Retina (tissue), 1 donor: ENCODE results near the gene NEK5.
"Not testable (repeated sequence)": the region's sequence is repeated elsewhere in the genome, so short reads cannot be mapped to it uniquely, and the experiment has no call there.

Source experiments
- DNase-seq: peaks from one replicate; pipeline ENCODE4 v3.0.0-alpha.2; 2016

The NEK5 gene

DNA sequence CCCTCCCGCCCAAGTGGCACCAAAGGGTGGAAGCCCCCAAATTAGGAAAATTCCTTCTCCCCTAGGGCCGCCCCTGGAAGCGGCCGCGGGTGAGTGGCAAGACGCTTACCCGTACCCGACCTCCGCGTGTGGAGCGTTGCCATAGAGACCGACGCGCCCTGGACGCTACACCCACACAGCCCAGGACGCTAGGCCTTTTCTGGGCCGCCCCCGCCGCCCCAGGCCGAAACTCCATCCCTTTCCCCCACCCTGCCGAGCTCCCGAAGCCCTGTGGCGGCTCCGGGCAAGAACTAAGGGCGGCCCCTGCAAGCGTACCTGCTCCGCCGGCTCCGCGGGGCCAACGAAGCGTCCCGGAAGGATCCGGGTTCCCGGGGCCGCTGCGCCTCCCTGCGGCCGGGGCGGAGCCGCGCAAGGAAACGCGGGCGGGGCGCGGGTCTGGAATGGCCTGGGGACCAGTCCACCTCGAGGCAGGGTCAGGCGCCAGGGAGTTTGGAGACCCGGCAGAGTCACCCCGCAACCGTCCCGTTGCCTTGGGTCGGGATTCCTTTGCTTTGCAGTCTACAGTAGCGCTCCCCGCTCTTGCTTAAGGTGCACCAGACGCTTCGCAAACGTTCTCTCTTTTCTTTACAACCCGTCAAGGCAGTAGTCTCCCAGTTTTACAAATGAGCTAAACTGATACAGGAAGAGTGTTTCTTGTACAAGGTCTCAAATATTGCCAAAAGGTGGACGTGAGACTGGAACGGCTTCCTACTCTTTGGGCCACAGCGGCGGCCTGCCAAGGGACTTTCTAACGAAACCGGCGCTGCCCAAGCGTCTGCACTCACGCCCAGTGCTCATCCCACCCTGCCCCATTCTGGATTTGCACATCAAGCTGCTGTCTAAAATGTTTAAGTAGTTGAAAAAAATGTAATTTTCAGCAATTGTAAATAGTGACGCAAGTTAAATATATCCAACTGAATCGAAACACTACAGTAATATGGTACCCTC lies at the start of gene NEK5:
Gene NEK5, minus strand, starts transcription at position 360 of the 987 bp plus-strand sequence. CDS start 1,591 bp downstream, outside the sequence.
- peak; percentile 91 for DNase-seq

DNA sequence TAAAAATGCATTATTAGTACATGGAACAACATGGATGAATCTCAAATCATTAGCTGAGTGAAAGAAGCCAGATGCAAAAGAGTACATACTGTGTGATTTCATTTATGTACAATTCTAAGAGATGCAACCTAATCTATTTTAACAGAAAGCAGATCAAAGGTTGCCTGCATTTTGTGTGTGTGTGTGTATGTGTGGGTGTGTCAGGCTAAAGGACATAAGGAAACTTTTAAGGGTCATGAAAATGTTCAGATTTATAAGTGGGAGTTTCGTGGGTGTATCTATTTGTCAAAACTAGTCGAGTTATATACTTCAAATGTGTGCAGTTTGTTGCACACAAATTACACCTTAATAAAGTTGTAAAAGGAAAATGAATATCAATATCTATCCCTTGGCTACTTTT lies 48.4 kb upstream of the NEK5 start:
- DNase-seq = no peak

- not testable (repeated sequence) for DNase-seq
These were observed 45.1 kb upstream of the NEK5 start for GRCh38 chr13:52173970-52174369.

DNA sequence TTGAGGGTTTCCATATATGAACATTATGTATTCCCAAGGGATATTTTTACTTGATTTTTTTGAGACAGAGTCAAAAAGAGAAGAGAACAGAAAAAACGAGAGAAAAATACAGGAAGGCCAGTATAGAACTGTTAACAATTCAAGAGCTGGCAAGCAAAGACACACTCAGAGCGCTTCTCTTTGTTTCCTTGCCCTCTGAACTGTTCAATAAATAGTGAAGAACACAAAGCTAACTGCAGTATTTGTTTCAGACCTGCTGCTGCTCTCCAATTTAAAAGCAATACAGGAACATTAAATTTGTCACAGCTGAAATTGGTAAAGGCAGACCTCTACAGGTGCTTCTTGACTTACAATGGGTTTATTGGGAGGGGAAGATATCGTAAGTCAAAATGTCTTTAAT lies 44.5 kb upstream of the NEK5 start:
- no peak for DNase-seq

GRCh38 chr13:52171686-52172085 lies 42.8 kb upstream of the NEK5 start:
- DNase-seq = not testable (repeated sequence)

DNA sequence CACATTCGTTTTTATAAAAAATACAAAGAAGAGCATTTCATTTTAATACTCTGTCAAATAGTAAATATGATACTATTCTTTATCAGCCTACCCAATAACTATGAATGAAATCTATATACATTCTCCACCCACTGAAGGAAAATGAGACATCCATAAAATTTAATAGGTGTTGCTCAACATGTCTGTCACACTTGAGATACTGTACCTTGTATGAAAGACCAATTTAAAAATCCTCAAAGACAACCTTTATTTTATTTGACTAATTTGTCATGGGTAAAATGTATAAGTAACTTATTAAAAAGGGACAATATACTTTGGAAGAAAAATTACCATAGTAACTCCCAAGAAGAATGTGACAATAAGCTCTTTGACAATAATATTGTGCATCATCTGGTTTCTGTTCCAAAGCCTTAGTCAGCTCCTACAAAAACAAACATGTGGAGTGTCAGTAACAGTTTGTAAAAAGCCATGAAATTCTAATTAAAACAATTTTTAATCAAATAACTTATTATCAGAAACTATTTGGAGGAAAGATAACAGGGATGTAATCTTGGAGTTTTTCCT lies 42.0 kb upstream of the NEK5 start:
- not testable (repeated sequence) for DNase-seq

DNA sequence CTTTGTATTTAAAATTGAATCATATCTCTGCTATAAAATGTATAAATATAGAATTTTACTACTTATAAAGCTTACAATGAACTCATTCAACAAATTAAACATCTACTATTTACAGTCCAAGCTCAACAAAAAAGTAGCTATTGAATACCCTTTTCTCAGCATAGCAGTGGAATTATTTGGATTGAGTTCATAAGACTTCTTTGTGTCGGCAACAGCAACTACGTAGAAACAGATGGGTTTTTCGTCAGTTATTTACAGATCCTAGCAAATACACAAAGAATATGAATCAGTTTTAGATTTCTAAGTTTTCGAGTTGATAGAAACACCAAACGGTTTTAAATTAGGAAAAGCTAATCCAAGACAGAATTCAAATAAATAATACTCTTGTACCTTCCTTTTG lies 41.0 kb upstream of the NEK5 start:
- DNase-seq = no peak

DNA sequence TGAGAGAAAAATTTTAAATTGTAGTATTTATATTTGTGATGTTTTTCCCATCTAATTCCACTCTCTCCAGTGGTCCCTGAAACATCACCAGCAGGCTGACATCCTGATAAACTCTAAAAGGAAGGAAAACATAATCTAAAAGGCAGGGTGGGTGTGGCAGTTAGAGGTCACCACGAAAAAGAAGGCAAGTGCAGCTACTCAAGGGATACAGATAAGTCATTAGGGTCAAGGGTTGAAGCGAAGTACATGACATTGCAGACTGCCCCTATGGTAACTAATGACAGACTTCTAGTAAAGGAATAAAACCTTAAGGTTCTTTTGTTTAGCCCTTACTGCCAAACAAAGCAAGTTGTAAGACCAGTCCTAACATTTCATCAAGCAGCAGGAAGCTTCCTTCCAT lies 36.5 kb upstream of the NEK5 start:
- no peak for DNase-seq

DNA sequence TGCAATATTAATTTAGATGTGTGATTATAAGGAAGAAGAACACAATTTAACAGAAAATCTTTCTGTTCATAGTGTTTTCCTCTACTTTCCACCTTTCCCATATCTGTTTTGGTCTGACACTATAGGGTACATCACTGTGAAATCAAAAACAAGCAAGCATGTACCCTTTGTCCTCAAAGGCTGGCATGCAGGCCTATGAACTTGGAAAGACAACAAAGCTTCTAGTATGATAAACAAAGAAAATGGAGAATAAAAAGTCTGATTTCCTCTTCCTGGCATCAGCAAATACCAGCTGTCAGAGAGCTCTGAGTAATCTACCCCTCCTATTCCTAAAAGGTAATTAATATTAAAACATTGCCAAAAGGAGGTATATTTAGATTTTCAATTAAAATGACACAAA lies 36.1 kb upstream of the NEK5 start:
- DNase-seq = no peak

GRCh38 chr13:52163878-52164277 lies 35.0 kb upstream of the NEK5 start:
- DNase-seq = not testable (repeated sequence)

DNA sequence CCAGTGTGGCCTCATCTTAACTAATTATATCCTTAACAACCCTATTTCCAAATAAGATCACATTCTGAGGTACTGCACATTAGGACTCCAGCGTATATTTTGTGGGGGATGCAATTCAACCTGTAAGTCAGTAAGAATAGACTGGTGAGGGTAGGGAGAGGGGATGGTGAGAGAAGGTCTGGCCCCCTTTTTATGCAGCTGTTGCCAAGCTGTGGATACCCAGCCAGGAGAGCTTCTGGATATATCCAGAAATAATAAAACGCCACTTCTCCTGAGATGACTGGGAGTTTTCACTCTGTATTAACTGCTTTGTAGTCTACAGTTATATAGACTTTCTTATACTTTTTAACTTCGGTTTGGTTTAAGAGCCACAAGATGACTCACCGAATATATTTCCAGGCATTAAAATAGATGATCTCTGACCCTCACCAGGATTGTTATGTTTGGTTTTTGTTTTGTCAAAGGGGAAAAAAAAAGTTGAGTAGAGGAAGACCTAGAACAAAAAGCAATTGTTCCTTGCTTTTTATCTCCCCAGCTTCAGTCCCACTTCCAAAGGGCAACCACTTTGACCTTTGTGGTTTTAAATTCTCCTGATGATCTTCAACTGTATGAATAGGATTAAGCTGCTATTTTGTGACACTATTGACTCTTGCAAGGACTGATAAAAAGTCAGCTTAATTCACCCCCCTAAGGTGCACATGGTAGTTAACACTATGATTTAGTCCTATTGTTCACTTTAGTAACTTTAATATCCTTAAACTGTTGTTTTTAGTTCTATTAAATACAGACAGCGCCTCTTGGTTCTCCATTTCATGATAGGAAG lies 33.6 kb upstream of the NEK5 start:
- no peak for DNase-seq

GRCh38 chr13:52161181-52161646 lies 32.3 kb upstream of the NEK5 start:
- DNase-seq = no peak

GRCh38 chr13:52160506-52160905 lies 31.6 kb upstream of the NEK5 start:
- no peak for DNase-seq

GRCh38 chr13:52160053-52160452 lies 31.2 kb upstream of the NEK5 start:
- DNase-seq = no peak

- DNase-seq = peak; percentile 92
These were observed 30.5 kb upstream of the NEK5 start, which contains the start of gene NEK3 for GRCh38 chr13:52159159-52159982. NEK3 (minus strand) TSS chr13:52159597; CDS start chr13:52156191, 3,406 bp downstream.

DNA sequence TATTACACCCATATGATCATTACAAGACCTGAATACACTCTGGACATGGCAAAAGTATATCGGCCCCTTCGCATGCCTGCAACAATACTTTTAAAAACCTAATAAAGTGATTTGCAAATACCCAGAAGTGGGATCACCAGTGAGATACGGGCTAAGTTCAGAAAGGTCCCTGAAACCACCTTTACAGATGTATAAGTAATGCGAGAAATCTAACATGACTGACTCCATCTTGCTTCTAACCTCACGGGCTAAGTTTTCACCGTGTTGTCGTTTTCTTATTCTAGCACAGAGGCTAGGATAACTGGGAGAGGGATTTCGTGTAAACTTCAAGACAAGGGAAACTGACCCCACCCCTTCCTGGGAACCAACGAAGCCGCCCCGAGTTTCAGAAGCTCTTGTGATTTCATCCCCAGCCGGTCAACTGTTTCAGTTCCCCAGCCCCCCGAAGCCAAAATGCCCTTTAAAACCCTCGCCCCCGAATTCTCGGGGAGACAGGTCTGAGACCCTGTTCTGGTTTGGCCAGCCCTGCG lies 29.8 kb upstream of the NEK5 start:
- DNase-seq = no peak

DNA sequence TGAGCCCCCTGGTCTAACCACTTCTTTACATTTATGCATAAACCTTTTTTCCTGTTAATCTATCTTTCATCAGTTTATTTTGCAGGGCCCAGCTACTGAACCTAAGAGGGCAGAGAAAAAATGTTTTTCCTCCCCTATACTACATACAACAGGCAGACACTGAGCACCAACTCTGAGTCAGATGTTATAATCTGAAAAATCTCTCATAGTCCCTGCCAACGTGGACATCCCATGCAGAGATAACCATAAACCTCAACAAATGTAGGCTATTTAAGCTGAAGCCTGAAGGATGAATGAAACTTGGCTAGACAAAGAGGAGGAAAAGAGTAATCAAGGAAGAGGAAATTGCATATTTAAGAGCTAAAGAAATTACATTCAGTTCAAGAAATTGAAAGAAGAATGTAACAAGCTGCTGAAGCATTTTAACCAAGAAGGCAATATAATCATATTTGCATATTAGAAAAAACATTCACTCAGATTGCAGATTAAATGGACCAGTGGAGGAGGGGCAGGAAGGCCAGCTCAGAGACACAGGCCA lies 27.9 kb upstream of the NEK5 start:
- DNase-seq = no peak

DNA sequence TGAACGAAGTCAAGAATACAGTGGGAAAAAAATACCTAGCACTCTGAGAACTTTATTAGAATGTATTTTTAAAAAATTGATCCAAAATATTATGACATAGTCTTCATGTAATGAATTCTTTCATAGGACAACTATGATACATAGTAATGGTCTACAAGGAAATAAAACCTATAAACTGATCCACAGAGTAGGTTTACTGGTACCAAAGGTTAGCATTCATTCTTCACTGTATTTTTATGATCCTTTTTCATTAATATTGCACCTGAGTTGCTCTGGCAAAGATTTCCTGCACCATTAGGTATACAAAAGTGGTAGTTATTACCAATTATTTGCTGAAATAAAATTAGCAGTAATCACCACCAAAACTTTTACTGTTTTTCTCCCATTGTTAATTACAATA lies 26.3 kb upstream of the NEK5 start:
- no peak for DNase-seq

- no peak for DNase-seq
These were observed 18.4 kb upstream of the NEK5 start for GRCh38 chr13:52147225-52147624.

DNA sequence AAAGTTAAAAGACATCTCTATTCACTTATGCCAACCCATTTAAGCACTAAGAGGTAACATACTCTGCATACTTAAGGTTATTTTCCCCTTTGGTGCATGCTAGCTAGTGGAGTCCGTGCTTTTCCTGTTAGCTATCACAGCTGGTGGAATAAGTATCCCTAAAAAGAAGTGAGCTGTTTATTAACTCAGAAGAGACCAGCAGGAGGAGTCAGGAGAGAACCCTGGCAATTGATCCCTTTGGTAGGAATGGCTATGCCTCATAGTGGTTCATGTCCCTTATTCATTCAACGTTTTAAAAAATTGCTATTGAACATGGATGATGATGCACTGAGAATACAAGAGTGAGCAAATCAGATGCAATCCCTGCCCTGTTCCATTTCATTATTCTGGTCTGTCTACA lies 12.4 kb upstream of the NEK5 start:
- DNase-seq = no peak

DNA sequence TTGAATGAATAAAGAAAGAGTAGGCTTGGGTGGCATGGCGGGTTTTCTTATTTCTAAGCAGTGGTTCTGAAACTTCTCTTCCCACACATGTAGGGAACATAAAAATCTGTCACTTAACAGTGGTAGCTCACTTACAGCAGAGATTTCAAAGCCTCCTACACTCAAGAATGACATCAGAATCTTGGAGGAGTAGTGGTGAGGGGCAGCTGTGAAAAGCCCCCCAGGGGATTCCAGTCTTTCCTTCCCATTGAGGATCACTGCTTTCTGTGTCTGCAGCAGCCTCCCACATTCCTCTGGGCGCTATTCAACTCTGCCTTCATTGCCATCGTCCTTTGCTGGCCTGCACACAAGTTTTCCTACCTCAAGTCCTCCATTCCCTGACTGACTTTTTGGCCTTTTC lies 8.6 kb upstream of the NEK5 start:
- DNase-seq = no peak

DNA sequence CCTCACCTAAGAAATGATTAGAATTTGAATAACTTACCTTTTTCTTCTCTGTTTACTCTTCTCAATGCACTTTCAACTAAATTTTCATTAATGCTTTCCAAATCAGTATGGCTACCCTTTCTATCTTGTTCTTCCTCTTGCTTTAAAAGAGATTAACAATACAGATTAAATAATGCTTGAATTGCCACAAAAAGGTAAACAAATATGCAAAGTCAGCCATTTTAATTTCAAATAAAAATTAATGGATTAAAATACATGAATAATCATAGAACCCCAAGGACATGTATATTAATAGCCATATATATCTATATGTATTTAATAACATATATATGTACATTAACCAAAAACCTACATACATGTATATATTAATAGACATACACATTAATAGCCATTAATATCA lies 7.9 kb upstream of the NEK5 start:
- DNase-seq = no peak
